ENCODE results near the gene DHRSX.
"Not testable (repeated sequence)": the region's sequence is repeated elsewhere in the genome, so short reads cannot be mapped to it uniquely, and the experiment has no call there.

Gene DHRSX

GRCh38 chrX:2427147-2427546 is 73.6 kb downstream of the DHRSX start:
- DNase-seq = no peak

DNA sequence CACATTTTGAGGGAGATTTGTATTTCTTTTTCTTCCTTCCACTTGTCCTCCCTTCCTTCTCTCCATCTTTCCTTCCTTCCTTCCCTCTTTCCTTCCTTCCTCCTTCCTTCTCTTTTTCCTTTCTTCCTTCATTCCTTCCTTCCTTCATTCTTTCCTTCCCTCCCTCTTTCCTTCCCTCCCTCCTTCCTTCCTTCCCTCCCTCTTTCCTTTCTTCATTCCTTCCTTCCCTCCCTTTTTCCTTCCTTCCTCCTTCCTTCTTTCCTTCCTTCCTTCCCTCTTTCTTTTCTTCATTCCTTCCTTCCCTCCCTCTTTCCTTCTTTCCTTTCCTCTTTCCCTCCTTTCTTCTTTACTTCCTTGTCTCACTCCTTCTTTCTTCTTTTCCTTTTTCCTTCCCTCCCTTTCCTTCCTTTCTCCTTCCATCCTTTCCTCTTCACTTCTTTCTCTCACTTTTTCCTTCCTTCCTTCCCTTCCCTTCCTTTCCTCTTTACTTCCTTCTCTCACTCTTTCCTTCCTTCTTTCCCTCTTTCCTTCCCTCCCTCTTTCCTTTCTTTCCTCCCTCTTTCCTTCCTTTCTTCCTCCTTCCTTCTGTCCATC is 74.4 kb downstream of the DHRSX start:
- DNase-seq = no peak

DNA sequence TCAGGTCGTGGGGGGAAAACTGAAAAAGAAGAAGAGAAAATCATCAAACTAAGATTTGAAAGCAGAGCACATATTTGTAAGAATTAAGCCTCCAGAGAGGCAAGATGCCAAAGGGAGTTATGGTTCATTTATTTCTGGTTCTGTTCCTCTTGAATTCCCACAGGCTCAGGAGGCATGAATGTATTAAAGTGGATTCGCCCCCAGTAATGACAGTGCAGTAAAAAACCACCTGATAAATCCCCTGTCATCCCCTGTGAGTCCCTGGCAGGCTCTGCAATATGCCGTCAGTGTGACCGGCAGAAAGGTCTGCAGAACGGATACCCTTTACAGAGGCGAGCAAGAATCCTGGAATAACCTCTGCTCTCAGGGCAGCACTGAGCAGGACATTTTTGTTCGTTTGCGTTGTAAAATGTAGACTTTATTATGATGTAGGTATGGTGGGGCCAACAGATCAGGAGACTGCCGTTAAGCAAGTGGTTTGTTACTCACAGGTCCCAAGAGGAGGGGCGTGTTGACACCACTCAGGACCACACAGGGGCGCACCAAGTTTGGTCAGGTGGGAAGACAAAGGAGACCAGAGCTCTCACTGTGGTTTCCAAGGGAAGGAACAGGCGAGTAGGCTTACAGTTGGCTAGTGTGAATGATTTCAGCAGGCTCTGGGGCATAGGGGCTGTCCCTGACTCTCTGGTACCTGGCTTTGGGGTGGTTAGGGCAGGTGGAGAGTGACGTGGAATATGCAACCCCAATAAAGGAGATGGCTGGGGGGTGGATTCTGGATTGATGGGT is 75.3 kb downstream of the DHRSX start:
- no peak for DNase-seq

GRCh38 chrX:2424317-2424716 is 76.5 kb downstream of the DHRSX start:
- no peak for DNase-seq

DNA sequence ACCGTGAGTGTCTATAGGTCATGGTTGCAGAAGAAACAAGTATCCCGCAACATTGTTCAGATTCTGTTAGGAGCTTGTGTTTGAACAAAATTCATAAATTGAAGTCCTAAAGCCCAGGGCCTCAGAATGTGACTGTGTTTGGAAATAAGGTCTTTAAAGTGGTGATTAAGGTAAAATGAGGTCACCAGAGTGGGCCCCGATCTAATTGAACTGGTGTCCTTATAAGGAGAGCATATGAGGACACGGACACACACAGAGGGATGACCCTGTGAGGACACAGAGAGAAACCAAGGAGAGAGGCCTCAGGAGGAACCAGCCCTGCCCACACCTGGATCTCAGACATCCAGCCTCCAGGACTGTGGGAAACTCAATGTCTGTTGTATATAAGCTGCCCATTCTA is 76.9 kb downstream of the DHRSX start:
- DNase-seq = no peak

DNA sequence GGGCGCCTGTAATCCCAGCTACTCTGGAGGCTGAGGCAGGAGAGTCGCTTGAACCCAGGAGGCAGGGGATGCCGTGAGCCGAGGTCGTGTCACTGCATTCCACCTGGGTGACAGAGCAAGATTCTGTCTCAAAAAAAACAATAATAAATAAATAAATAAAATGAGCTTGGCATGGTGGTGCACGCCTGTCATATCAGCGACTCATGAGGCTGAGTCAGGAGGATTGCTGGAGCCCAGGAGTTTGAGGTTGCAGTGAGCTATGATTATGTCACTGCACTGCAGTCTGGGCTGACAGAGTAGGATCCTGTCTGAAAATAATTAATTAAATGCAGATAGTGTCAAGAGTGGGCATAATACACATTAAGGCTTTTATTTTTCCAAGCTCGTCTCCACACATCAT is 77.5 kb downstream of the DHRSX start:
- no peak for DNase-seq

DNA sequence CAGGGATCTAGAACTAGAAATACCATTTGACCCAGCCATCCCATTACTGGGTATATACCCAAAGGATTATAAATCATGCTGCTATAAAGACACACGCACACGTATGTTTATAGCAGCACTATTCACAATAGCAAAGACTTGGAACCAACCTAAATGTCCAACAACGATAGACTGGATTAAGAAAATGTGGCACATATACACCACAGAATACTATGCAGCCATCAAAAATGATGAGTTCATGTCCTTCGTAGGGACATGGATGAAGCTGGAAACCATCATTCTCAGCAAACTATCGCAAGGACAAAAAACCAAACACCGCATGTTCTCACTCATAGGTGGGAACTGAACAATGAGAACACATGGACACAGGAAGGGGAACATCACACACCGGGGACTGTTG is 81.4 kb downstream of the DHRSX start:
- not testable (repeated sequence) for DNase-seq

- DNase-seq = no peak
Observed at GRCh38 chrX:2418000-2418399, 82.8 kb downstream of the DHRSX start.

DNA sequence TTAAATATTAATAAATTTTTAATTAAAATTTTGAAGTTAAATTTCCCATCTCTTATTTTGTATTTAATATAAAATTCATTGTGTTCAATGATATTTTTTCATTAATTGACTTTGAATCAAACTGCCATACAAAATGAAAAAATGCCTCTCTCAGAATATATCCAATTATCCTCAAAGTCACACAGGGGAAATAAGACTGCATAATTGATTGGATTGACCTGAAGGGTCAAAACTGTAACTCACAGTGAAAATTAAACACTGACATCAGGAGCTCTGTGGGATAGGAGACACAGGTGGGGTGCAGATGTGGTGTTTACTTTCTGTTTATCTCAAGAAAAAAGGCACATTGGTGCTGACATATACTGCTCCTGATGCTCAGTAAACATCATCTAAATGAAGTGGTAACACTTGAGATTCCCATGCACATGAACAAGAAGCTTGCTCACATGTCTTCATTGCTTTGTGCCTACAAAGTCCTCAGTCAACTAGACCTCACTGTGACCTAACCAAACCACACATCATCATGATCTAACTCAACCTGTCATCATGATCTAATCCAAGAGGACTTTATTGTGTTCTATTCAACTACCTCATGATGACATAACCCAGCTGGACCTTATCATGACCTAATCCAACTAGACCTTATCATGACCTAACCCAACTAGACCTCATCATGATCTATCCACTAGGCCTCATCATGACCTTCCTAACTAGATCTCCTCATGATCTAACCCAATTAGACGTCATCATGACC is 83.7 kb downstream of the DHRSX start:
- DNase-seq = no peak

DNA sequence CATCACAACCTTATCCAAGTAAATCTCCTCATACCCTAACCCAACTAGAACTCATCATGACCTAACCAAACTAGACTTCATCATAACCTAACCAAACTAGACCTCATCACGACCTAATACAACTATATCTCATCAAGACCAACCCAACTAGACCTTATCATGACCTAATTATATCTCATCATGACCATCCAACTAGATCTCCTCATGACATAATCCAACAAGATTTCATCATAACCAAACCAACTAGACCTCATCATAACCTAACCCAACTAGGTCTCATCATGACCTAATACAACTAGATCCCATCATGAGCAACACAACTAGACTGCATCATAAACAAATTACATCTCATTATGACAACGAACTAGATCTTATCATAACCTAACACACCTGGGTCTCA is 86.4 kb downstream of the DHRSX start:
- DNase-seq = no peak

DNA sequence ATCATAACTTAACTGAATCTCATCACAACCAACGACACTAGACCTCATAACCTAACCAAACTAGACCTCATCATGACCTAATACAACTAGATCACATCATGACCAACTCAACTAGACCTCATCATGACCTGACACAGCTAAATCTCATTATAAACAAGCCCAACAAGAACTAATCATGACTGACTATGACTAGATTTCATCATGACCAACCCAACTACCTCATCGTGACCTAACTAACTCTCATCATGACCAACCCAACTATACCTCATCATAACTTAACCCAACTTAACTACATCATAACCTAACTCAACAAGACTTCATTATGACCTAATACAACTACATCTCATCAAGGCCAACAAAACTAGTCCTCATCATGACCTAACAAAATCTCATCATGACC is 86.8 kb downstream of the DHRSX start:
- no peak for DNase-seq

DNA sequence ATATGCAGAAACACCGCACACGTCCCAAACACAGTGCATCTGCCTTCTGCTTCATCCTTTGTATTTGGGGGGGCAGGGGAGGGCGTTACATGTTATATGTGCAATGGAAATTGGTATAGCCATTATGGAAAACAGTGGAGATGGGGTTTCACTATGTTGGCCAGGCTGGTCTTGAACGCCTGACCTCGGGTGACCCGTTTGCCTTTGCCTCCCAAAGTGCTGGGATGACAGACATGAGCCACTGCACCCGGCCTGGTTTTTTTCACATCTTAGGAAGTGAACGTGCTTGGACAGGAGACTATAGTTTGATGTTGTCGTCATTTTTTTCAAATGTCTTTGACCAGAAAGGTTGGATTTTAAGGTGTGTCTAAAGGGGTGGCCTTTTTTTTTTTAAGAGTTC is 88.6 kb downstream of the DHRSX start:
- DNase-seq = no peak

DNA sequence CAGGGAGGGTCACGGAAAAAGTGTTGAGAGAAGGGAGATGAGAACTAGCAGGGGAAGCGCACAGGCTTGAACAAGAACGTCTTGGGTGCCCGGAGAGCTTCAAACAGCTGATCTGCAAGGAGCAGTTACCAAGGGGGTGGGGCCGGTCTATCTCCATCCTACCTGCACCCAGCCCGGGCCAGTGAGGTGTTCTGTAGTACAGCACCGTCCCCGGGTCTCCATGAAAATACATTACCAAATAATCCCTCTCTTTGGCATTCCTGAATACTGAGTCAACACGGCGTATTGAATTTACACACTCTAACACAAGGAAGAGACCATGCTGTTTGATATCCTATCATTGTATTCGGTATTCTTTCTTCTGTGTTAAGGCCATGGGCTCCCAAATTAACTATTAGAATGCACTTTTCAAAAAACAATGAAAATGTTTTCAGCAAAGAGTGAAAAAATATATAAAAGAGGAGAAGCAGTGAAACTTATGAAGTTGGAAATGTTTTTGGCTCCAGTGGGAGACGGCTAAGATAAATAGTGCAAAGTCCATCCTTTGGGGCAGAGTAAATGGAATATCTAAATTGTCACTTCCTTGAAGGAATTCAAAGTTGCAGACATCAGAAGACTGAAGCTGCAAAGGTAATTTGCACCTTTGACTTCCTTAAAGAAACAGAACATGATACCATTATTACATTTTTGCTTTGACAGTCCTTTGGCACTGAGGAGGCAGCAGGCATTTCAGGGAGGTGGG is 90.3 kb downstream of the DHRSX start:
- no peak for DNase-seq

GRCh38 chrX:2409796-2410195 is 91.0 kb downstream of the DHRSX start:
- DNase-seq = no peak

DNA sequence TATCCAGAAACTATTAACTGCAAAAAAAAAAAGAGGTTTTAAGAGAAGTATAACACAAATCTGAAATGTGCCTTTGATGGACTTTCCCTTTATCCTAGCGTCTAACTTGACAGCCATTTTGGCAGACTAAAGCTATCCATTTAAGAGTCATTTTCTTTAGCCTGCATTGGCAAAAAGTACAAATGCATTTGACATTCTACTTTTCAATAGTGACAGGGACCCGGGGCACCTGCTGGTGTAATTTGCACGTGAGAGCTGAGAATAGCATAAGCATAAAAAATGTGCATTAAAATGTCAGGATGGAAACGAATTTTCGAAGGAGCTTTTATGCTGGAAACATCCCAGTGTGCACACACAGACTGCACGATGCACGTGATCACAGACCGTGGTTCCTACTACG is 91.9 kb downstream of the DHRSX start:
- no peak for DNase-seq

GRCh38 chrX:2406891-2407518 is 93.8 kb downstream of the DHRSX start:
- no peak for DNase-seq

GRCh38 chrX:2404776-2405175 is 96.0 kb downstream of the DHRSX start:
- no peak for DNase-seq

DNA sequence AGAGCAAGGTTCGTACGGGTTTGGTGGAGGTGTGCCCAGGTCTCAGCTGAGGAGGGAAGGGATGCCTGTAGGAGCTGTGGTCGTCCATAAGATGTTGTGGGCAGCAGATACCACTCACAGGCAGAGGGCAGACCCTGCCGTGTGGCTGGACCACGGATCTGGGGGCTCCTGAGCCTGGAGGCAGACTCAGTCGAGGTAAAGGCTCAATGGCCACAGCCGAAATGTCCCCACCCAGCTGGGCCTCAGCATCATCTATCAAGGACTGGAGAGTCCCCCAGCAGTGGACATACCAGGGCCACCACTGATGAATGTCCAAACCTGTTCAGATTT is 98.5 kb downstream of the DHRSX start:
- no peak for DNase-seq

DNA sequence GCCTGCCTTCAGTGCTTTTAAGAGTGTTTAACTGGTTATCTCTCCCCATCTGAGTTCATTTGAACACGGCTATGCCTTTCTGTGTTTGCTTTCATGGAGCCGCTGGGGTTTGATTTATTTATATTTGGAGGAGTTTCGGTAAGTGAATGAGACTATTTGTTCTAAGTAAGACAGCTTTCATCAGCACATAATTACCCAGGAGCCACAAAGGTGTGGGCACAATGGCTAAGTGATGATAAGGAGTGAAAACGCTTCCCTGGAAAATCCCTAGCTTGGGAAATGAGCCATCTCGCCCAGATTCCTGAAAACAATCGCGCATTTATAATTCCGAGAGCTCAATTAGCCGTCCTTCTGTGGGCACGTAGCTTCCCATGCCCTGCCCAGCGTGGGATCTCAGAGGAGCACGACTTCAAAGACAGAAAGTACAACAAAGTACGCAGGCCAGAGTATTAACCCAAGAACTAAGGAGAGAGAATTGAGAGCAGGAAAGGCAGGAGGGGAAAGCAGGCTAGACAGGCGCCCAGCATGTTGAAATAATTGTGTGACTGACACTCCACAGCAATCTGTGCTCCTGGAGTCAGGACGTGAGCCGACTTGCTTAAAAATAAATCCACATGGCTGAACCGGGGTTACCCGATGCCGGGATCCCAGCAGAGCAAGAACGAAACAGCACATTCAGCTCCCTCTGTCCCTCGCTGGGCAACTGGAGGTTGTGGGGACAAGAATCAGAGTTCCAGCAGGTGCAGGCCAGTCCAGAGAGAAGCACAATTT is 99.0 kb downstream of the DHRSX start:
- no peak for DNase-seq

- no peak for DNase-seq
Observed at GRCh38 chrX:2401201-2401589, 99.6 kb downstream of the DHRSX start.

Data from amygdala (tissue), 56 donors.